Small intestine (tissue), 7 donors: Measurements from ENCODE around the gene XYLT1. TPM values are rescaled to one million over a fixed set of nuclear protein-coding genes. Genes with fewer than 3 reads are reported as not detected.
A peak's percentile ranks its signal among the peaks of the same experiment; 100 is the strongest.

Experiments
- DNase-seq, 2 donors: peaks; one replicate each; pipeline versions ENCODE4 v3.0.0 to v3.0.0-alpha.2; 2013
- FAIRE-seq: peaks from 2 replicates; lab custom pipeline; 2012; peaks lifted over from hg19 to GRCh38; lab: Jason Lieb, UNC
- H3K27ac ChIP-seq, 3 donors: one replicate each; pipeline ENCODE4 v1.5.1; 2013; ENCODE audit warnings: low read length in 2 of 3, mild to moderate bottlenecking in 2 of 3, control low read depth in 1 of 3, inconsistent platforms in 1 of 3, low read depth in 1 of 3, moderate library complexity in 1 of 3
- H3K27me3 ChIP-seq, 3 donors: one replicate each; pipeline ENCODE4 v1.6.1; 2013; ENCODE audit warnings: low read length in 3 of 3, inconsistent platforms in 1 of 3; ENCODE audit not compliant: control insufficient read depth in 3 of 3, insufficient read depth in 3 of 3
- H3K36me3 ChIP-seq, 3 donors: one replicate each; pipeline ENCODE4 v1.6.1; 2013; ENCODE audit warnings: low read length in 3 of 3, inconsistent platforms in 1 of 3, low read depth in 1 of 3, mild to moderate bottlenecking in 1 of 3, moderate library complexity in 1 of 3; ENCODE audit not compliant: control insufficient read depth in 3 of 3, insufficient read depth in 2 of 3
- H3K4me1 ChIP-seq, 3 donors: one replicate each; pipeline ENCODE4 v1.6.1; 2013; ENCODE audit warnings: low read length in 2 of 3, inconsistent platforms in 1 of 3, low read depth in 1 of 3, mild to moderate bottlenecking in 1 of 3, moderate library complexity in 1 of 3; ENCODE audit not compliant: control insufficient read depth in 3 of 3, insufficient read depth in 2 of 3
- H3K4me3 ChIP-seq, 3 donors: one replicate each; pipeline ENCODE4 v1.5.1; 2013; ENCODE audit warnings: low read length in 3 of 3, control low read depth in 1 of 3, inconsistent platforms in 1 of 3, low read depth in 1 of 3, mild to moderate bottlenecking in 1 of 3, moderate library complexity in 1 of 3
- H3K9me3 ChIP-seq, 2 donors: one replicate each; pipeline ENCODE4 v1.6.1; 2013; ENCODE audit warnings: low read depth in 1 of 2, low read length in 1 of 2; ENCODE audit not compliant: control insufficient read depth in 2 of 2, insufficient read depth in 1 of 2
- WGBS, 3 donors: extraction: QIAGEN DNeasy Blood & Tissue Kit; methylation state at CpG; one replicate each; pipeline ENCODE4 v1.1.7; 2013; 5-methylcytosine and 5-hydroxymethylcytosine counted together
- polyA plus RNA-seq, 4 donors: library from polyadenylated mRNA; stranded (reverse) in 3 of 4; unstranded in 1 of 4; fragments of 200-250 nt in 3 of 4; fragments of 120-200 nt in 1 of 4; gene quantifications; one replicate each; pipeline versions ENCODE4 v1.2.1 to v1.2.3, GENCODE V29; 2013
- donor health status: healthy with polysubstance abuse.
- donor health status: control.
- donor health status: control.
- donor health status: Bipolar disorder and iron deficiency.
- donor health status: healthy.

XYLT1 gene
- polyA plus RNA-seq, 4 donors = 1.9 to 11.2 (median 4.1) TPM

DNA sequence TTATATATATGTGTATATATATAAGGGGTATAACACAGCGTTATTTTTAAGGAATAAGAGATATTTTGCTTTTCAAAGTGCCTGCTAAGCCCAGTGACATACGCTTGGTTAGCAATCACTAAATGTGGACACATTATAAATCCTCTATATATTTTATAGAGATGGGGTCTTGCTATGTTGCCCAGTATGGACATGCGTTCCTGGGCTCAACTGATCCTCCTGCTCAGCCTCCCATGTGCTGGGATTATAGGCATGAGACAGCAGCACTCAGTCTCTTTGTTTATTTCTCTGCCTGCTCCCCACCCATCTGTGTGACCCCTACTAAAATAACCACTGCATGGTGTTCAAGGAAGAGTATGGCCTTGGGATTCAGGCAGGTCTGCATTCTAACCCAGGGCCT lies 63.4 kb downstream of the XYLT1 start:
- Histone ChIP-seq H3K4me1 (no peaks in the 10 kb centered on the region), H3K27me3 (no peaks in the 10 kb centered on the region), H3K4me3 (no peak overlapping the region), H3K36me3 (peaks cover 0 to 8% (median 0%) of the 10 kb centered on the region in 3 donors), H3K27ac (no peak overlapping the region), H3K9me3 (peaks cover 0 to 2% of the 10 kb centered on the region in 2 donors)
- no peak for DNase-seq
- 94 to 96% (median 95%) methylated on average over 3 of the region's 3 CpGs for WGBS, 3 donors
- FAIRE-seq = no peak

DNA sequence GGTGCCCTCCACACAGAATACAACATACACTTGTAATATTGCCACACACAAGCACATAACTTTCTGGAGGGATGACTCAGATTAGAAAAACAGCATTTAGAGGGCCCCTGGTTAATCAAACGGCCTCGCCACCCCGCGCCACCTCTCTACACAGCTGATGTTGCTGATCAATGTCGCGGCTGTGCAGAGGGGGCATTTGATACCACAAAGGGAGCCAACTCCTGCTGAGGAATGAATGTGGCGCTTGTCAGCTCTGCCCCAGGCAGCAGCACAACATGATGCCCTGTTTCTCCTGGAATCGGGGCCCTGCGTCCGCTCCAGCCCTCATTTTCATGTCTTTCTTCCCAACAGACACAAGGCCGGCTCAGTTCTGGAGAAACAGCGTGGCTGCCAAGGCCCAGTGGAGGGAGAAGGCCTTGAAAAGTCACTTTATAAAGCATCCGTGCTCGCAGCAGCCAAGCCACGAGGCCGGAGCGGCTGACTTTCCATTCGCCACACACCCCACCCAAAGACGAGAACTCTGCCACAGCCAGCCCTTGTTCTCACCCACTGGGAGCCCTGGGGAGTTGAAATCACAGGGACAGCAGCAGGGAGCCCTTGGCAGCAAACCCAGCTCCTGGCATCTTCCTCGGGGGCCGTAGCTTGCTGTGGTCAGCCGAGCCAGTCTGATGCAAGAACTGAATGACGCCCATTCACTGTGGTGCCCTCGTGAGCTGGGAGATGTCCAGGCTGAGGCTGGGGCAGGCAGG lies 65.6 kb downstream of the XYLT1 start:
- H3K4me3 ChIP-seq = no peak overlapping the region
- no peak overlapping the region for H3K27ac ChIP-seq
- H3K9me3 ChIP-seq = peaks cover 0 to 2% of the 10 kb centered on the region in 2 donors
- peaks cover 0 to 5% (median 0%) of the 10 kb centered on the region in 3 donors for H3K36me3 ChIP-seq
- no peak for DNase-seq
- no peaks in the 10 kb centered on the region for H3K4me1 ChIP-seq
- WGBS, 3 donors = 86 to 92% (median 91%) methylated on average over 24 of the region's 24 CpGs
- FAIRE-seq = no peak
- no peaks in the 10 kb centered on the region for H3K27me3 ChIP-seq

DNA sequence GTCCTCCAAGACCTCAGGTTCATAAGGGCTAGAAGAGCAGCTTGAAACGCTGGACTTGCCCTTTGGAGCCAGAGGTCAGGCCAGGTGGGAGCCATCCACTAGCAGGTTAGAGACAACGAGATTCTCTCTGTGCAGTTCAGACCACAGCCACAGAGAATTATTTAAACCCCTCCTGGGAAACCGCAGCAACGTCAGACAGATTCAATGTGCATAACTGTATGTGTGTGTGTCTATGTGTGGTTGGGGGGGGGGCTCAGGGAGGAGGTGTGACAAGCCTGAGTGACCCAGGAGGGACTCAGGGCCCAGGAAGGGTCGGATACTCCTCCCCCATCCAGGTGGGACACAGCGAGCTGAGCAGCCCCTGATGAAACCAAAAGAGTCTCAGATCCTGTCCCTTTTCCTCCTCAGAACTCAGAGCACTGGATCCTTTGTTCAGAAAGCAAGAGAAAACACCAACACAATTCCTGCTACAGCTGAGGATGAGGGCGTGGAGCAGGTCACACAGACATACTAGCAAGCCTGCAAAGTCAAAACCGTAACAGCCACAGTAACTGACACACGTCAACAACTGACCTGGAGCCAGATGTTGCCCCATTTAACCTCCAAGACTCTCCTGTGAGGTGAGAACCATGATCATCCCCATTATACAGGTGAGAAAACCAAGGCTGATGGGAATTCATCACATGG lies 66.8 kb downstream of the XYLT1 start:
- H3K27me3 ChIP-seq = no peaks in the 10 kb centered on the region
- WGBS, 3 donors = 92 to 95% (median 93%) methylated on average over 9 of the region's 9 CpGs

DNA sequence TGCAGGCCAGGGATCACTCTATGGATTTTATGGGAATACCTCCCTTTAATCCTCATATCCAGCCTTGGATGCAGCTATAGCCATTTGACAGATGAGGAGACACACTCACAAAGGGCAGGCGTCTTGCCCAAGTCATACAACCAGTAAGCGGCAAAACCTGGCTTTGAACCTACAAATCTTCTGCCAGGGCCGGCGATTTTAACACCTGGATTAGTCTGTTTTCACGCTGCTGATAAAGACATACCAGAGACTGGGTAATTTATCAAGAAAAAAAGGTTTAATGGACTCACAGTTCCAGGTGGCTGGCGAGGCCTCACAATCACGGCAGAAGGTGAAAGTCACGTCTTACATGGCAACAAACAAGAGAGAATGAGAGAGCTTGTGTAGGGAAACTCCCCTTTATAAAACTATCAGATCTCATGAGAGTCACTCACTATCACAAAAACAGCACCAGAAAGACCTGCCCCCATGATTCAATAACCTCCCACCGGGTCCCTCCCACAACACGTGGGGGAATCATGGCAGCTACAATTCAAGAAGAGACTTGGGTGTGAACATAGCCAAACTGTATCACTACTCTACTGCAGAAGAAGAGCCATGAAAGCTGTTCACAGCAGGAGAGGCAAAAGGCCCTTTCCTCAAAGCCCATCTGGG lies 67.5 kb downstream of the XYLT1 start:
- FAIRE-seq (no peak), DNase-seq (no peak)
- no peak overlapping the region for H3K27ac ChIP-seq
- no peaks in the 10 kb centered on the region for H3K27me3 ChIP-seq
- peaks cover 0 to 5% (median 0%) of the 10 kb centered on the region in 3 donors for H3K36me3 ChIP-seq
- H3K9me3 ChIP-seq = peaks cover 0 to under 1% of the 10 kb centered on the region in 2 donors
- no peak overlapping the region for H3K4me3 ChIP-seq
- WGBS, 3 donors = 58 to 80% (median 66%) methylated on average over 10 of the region's 10 CpGs
- peaks cover 0 to under 1% (median 0%) of the 10 kb centered on the region in 3 donors for H3K4me1 ChIP-seq

More for the DNA sequence above, 66.8 kb downstream of the XYLT1 start:
- no peak for DNase-seq
- Histone ChIP-seq H3K36me3 (peaks cover 0 to 5% (median 0%) of the 10 kb centered on the region in 3 donors), H3K4me3 (no peak overlapping the region), H3K4me1 (no peaks in the 10 kb centered on the region), H3K9me3 (peaks cover 0 to 2% of the 10 kb centered on the region in 2 donors), H3K27ac (no peak overlapping the region)
- FAIRE-seq = no peak

DNA sequence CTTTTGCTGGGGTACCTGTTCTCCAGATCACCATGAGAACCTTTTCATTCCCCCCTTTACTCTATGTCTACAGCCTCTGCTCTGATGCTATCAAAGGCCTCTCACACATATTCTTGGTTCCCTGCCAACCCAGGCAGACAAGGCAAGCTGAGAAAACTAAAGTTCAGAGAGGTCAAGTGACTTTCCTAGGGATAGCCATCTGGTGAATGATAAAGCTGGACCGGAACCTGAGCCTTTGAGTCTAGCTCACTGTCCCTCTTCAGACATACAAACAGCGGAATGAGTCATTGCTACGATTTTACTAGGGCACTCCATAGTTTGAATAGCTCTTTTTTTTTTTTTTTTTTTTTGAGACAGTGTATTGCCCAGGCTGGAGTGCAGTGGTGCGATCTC lies 73.3 kb downstream of the XYLT1 start:
- no peaks in the 10 kb centered on the region for H3K9me3 ChIP-seq
- DNase-seq = peak; percentile 62 to 97
- peak overlapping the region; percentile 44 to 84 (median 60) for H3K27ac ChIP-seq
- H3K4me3 ChIP-seq = no peak overlapping the region
- WGBS, 3 donors = 6 to 34% (median 25%) methylated on average over 4 of the region's 4 CpGs
- no peak for FAIRE-seq
- no peaks in the 10 kb centered on the region for H3K36me3 ChIP-seq
- no peaks in the 10 kb centered on the region for H3K27me3 ChIP-seq
- peaks cover 0 to 18% (median 3%) of the 10 kb centered on the region in 3 donors for H3K4me1 ChIP-seq

DNA sequence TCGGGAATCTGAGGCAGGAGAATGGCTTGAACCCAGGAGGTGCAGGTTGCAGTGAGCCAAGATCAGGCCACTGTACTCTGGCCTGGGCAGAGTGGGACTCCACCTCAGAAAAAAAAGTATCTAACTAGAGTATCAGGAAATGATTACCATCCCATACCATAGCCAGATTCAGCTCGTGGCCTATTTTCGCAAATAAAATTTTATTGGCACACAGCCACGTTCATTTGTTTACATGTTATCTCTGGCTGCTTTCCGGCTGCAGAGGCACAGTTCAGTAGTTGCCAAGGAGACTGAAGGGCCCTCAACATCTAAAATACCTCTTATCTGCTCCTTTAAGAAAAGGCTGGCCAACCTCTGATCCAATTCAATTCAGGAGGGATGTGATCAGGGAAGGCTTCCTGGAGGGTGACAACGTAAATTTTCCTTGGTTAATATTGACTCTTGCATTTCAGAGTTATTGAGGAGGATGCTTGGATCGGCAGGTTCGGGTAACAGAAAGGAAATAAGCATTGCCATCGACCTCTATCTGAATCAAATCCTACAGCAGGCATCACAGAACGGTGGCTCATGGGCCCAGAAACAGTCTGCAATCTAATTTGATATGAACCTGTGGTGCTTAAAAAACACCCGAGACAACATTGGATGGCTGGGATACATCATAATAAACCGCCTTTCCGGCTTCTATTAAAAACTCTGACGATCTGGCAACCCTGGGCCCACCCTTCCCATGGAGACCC lies 73.8 kb downstream of the XYLT1 start:
- H3K4me3 ChIP-seq = no peak overlapping the region
- WGBS, 3 donors = 11 to 37% (median 29%) methylated on average over 14 of the region's 14 CpGs
- peak; percentile 83 to 95 for DNase-seq
- no peaks in the 10 kb centered on the region for H3K27me3 ChIP-seq
- no peak for FAIRE-seq
- no peaks in the 10 kb centered on the region for H3K36me3 ChIP-seq
- peak overlapping the region; percentile 44 to 84 (median 60) for H3K27ac ChIP-seq
- H3K9me3 ChIP-seq = no peaks in the 10 kb centered on the region
- H3K4me1 ChIP-seq = peaks cover 0 to 18% (median 3%) of the 10 kb centered on the region in 3 donors

DNA sequence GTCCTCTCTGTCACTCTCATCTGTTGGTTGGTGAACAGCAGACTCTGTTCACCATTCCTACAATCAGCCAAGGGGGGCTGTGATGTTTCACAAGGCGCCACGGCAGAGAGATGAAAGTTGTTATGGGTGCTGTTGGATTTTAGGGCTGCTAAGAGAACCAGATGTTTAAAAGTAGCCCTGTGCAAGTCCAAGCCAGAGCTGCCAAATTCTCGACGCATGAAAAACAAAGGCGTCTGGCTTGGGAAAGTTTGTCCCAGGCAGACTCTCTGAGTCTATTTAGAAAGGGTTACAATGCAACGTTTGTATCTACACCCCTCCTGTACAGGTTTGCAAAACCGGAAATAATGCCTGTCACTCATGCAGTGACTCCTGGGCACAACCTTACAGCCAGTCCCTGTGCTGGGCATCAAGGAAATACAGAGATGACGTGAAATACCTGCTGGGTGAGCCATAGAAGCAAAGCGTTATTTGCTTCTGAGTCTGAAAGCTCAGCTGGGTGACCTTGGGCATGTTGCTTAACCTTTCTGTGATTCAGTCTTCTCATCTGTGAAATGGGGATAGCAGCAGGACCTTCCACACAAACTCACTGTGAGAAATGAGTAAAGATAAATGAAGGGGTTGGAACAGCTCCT lies 74.8 kb downstream of the XYLT1 start:
- 45 to 49% (median 47%) methylated on average over 9 of the region's 9 CpGs for whole genome bisulfite sequencing, 3 donors
- peaks cover 0 to 18% (median 3%) of the 10 kb centered on the region in 3 donors for H3K4me1 ChIP-seq

More for the DNA sequence above, 74.8 kb downstream of the XYLT1 start:
- no peaks in the 10 kb centered on the region for H3K27me3 ChIP-seq
- H3K4me3 ChIP-seq = no peak overlapping the region
- FAIRE-seq (no peak), DNase-seq (peak in 1 of 2 donors; percentile 61)
- peak overlapping the region in 1 of 3 donors; percentile 84 for H3K27ac ChIP-seq
- H3K9me3 ChIP-seq = no peaks in the 10 kb centered on the region
- no peaks in the 10 kb centered on the region for H3K36me3 ChIP-seq
